Panc1 (cell line): ENCODE measurements around the gene INPP5A. TPM values are rescaled to one million over a fixed set of nuclear protein-coding genes. Genes with fewer than 3 reads are reported as not detected.

Experiments used
- ATAC-seq: fragments of 200-7000 bp; cut with Tn5 transposase; 2 replicates; pipeline ENCODE4 v1.9.1; 2020; ENCODE audit warnings: mild to moderate bottlenecking, moderate library complexity
- BruUV-seq: library from RNA; stranded (reverse); fragments of 400-500 nt; replicated peaks from 2 replicates; lab custom pipeline; 2021; lab: Mats Ljungman, UMichigan
- CTCF ChIA-PET: fragments of 300-600 bp; sonication (Branson Sonifier 250); formaldehyde crosslinking; loops from one replicate; lab custom pipeline; 2022; ENCODE audit warnings: antibody characterized with exemption; lab: Charles Lee
- POLR2A ChIA-PET: fragments of 300-600 bp; sonication (Branson Sonifier 250); formaldehyde crosslinking; loops from one replicate; lab custom pipeline; 2022; ENCODE audit warnings: antibody characterized with exemption; lab: Charles Lee
- DNase-seq: peaks from one replicate; pipeline ENCODE4 v3.0.0-alpha.2; 2010; ENCODE audit warnings: low read depth, low spot score
- H3K27ac ChIP-seq: 2 replicates; pipeline ENCODE4 v1.5.1; 2011; ENCODE audit warnings: mild to moderate bottlenecking, low read length, inconsistent platforms
- H3K27me3 ChIP-seq: fragments of 200-500 bp; sonication (Bioruptor generic); 2 replicates; pipeline ENCODE4 v1.6.0; 2014; ENCODE audit warnings: low read length, inconsistent platforms; ENCODE audit not compliant: control insufficient read depth, insufficient read depth
- H3K36me3 ChIP-seq: fragments of 200-500 bp; sonication (Bioruptor generic); 2 replicates; pipeline ENCODE4 v1.5.1; 2014; ENCODE audit warnings: inconsistent platforms, mild to moderate bottlenecking, low read length, moderate library complexity; ENCODE audit not compliant: control insufficient read depth, insufficient read depth
- H3K4me1 ChIP-seq: 2 replicates; pipeline ENCODE4 v1.5.1; 2011; ENCODE audit warnings: inconsistent platforms, mild to moderate bottlenecking, low read length, moderate library complexity; ENCODE audit not compliant: control insufficient read depth, insufficient read depth
- H3K4me3 ChIP-seq, 2 experiments: 2 replicates each; pipeline ENCODE4 v1.5.1; 2011 to 2012; ENCODE audit warnings: low read depth in 2 of 2, low read length in 2 of 2, mild to moderate bottlenecking in 2 of 2, inconsistent platforms in 1 of 2, moderate library complexity in 1 of 2
- H3K9me3 ChIP-seq: fragments of 200-500 bp; sonication (Bioruptor generic); 2 replicates; pipeline ENCODE4 v1.5.1; 2014; ENCODE audit warnings: low read depth, mild to moderate bottlenecking, inconsistent platforms, low read length, moderate library complexity; ENCODE audit not compliant: control insufficient read depth, insufficient read depth
- POLR2AphosphoS5 ChIP-seq: IDR thresholded peaks from 2 replicates; pipeline ENCODE4 v1.6.1; 2012; ENCODE audit warnings: mild to moderate bottlenecking, low read depth, low read length, moderate library complexity
- SIN3A ChIP-seq: IDR thresholded peaks from 2 replicates; pipeline ENCODE4 v1.6.1; 2012; ENCODE audit warnings: low read depth, mild to moderate bottlenecking, low read length, moderate library complexity, borderline replicate concordance; ENCODE audit not compliant: insufficient read depth
- TCF7L2 ChIP-seq: IDR thresholded peaks from 2 replicates; pipeline ENCODE4 v1.6.1; 2011; ENCODE audit warnings: mild to moderate bottlenecking, low read depth, low read length, inconsistent platforms
- in situ Hi-C: cut with HindIII; loops from 2 replicates; pipeline ENCODE4 v1.10.0; 2016; ENCODE audit warnings: low sequenced_read_pairs, low pct_unique_long_range_greater_than_20kb
- intact Hi-C: fragments of 100-400 bp; cut with micrococcal nuclease; formaldehyde crosslinking; loops from one replicate; pipeline ENCODE4 v1.10.0; 2022; ENCODE audit not compliant: unreplicated experiment
- total RNA-seq: library from RNA; stranded (reverse); gene quantifications from one replicate; pipeline ENCODE4 v1.2.1, GENCODE V29; 2021; ENCODE audit not compliant: unreplicated experiment
- TF ChIP-seq, protein P1 (sequence below): fragments of 450-650 bp; IDR thresholded peaks from 2 replicates; pipeline ENCODE4 v1.5.1; 2017; ENCODE audit warnings: mild to moderate bottlenecking
- TF ChIP-seq, protein P2 (sequence below), 2 experiments: IDR thresholded peaks; 2 replicates each; pipeline ENCODE4 v1.6.1; 2011 to 2012; ENCODE audit warnings: low read depth in 2 of 2, control low read depth in 1 of 2, low read length in 1 of 2, mild to moderate bottlenecking in 1 of 2, moderate library complexity in 1 of 2; ENCODE audit not compliant: insufficient read depth in 1 of 2

Gene INPP5A
- total RNA-seq, 1 experiment from 2014 or later: 60.0 TPM

DNA sequence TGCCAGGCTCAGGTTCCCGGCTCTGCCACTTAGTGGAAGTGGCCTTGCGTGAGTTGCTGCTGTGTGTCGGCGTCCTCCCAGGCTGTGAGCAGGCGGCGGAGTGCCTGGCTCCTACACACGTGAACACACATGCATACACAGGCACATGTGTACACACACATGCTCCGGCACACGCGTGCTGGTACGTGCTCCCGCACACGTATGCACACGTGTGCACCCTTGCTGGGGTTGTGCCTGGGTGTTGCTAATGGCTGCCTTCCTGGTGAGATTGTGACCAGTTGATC is 107.6 kb downstream of the INPP5A start:
- ChIA-PET CTCF (no interaction called here), POLR2A (no interaction called here)
- H3K36me3 ChIP-seq: no peaks in the 10 kb centered on the region
- H3K27me3 ChIP-seq: no peaks in the 10 kb centered on the region
- in situ Hi-C loops: no loop called here
- no peaks in the 10 kb centered on the region for H3K9me3 ChIP-seq
- DNase-seq (no peak), ATAC-seq (no peak)
- no TSS peak for BruUV-seq
- H3K27ac ChIP-seq: no peak overlapping the region
- TF ChIP-seq POLR2AphosphoS5 (no peak), SIN3A (no peak), TCF7L2 (no peak)
- TF ChIP-seq, protein P1, sequence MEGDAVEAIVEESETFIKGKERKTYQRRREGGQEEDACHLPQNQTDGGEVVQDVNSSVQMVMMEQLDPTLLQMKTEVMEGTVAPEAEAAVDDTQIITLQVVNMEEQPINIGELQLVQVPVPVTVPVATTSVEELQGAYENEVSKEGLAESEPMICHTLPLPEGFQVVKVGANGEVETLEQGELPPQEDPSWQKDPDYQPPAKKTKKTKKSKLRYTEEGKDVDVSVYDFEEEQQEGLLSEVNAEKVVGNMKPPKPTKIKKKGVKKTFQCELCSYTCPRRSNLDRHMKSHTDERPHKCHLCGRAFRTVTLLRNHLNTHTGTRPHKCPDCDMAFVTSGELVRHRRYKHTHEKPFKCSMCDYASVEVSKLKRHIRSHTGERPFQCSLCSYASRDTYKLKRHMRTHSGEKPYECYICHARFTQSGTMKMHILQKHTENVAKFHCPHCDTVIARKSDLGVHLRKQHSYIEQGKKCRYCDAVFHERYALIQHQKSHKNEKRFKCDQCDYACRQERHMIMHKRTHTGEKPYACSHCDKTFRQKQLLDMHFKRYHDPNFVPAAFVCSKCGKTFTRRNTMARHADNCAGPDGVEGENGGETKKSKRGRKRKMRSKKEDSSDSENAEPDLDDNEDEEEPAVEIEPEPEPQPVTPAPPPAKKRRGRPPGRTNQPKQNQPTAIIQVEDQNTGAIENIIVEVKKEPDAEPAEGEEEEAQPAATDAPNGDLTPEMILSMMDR: no peak
- TF ChIP-seq, protein P2, sequence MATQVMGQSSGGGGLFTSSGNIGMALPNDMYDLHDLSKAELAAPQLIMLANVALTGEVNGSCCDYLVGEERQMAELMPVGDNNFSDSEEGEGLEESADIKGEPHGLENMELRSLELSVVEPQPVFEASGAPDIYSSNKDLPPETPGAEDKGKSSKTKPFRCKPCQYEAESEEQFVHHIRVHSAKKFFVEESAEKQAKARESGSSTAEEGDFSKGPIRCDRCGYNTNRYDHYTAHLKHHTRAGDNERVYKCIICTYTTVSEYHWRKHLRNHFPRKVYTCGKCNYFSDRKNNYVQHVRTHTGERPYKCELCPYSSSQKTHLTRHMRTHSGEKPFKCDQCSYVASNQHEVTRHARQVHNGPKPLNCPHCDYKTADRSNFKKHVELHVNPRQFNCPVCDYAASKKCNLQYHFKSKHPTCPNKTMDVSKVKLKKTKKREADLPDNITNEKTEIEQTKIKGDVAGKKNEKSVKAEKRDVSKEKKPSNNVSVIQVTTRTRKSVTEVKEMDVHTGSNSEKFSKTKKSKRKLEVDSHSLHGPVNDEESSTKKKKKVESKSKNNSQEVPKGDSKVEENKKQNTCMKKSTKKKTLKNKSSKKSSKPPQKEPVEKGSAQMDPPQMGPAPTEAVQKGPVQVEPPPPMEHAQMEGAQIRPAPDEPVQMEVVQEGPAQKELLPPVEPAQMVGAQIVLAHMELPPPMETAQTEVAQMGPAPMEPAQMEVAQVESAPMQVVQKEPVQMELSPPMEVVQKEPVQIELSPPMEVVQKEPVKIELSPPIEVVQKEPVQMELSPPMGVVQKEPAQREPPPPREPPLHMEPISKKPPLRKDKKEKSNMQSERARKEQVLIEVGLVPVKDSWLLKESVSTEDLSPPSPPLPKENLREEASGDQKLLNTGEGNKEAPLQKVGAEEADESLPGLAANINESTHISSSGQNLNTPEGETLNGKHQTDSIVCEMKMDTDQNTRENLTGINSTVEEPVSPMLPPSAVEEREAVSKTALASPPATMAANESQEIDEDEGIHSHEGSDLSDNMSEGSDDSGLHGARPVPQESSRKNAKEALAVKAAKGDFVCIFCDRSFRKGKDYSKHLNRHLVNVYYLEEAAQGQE (IDR thresholded peaks at IDR 0.05; ENCODE audit: insufficient read depth in 1 of 2, low read depth in 2 of 2, low read length in 1 of 2): no peak
- H3K4me1 ChIP-seq: no peaks in the 10 kb centered on the region
- H3K4me3 ChIP-seq: no peak overlapping the region
- intact Hi-C loops: no loop called here

DNA sequence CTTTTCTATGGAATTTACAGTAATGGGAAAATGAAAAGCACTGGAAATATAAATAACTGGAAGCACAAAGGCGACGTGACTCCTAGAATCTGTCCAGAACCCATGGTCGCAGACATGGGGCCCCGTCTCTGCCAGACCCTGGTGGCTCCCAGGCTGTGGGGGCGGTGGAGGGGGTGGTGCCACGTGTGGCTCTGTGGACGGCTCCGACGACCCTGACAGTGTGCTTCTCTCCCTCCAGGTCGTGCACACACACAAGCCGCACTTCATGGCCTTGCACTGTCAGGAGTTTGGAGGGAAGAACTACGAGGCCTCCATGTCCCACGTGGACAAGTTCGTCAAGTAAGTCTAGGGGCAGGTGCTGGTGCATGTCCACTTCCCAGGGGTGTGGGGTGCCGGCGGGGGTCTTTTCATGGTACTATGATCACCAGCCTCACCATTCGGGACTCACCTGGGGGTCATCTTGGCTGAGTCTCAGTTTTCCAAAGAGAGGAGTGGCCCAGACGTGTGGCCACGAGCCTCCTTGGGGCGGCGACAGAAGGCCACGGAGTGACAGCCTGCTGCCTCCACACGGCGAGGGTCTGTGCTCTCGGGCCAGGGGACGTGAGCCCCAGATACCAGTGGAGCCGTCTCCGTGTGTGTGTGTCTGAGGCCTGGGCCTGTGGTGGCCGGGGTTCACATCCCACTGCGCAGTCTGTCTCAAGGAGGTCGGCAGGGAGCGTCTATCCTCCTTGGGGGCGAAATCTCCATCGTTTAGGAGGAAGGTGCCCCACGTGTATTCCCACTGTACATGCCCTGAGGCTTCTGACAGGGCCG is 108.2 kb downstream of the INPP5A start:
- H3K27me3 ChIP-seq: no peaks in the 10 kb centered on the region
- intact Hi-C loops (no loop called here), in situ Hi-C loops (no loop called here)
- H3K36me3 ChIP-seq: no peaks in the 10 kb centered on the region
- ChIA-PET CTCF (no interaction called here), POLR2A (no interaction called here)
- H3K9me3 ChIP-seq: no peaks in the 10 kb centered on the region
- ATAC-seq (no peak), DNase-seq (no peak)
- BruUV-seq: no TSS peak
- H3K4me1 ChIP-seq: no peaks in the 10 kb centered on the region
- no peak for TF ChIP-seq TCF7L2
- TF ChIP-seq SIN3A: no peak
- no peak for TF ChIP-seq POLR2AphosphoS5
- no peak overlapping the region for H3K4me3 ChIP-seq
- no peak overlapping the region for H3K27ac ChIP-seq
